BLaER1 (cell line): ENCODE measurements around the gene RTBDN.

Experiments used
- H3K27ac ChIP-seq: shearing (Covaris generic); formaldehyde crosslinking; 2 replicates; pipeline ENCODE4 v1.8.1; 2022
- H3K27me3 ChIP-seq: shearing (Covaris generic); formaldehyde crosslinking; 2 replicates; pipeline ENCODE4 v1.8.1; 2022
- H3K36me3 ChIP-seq: shearing (Covaris generic); formaldehyde crosslinking; 2 replicates; pipeline ENCODE4 v1.8.1; 2022
- H3K4me1 ChIP-seq: shearing (Covaris generic); formaldehyde crosslinking; 2 replicates; pipeline ENCODE4 v1.8.1; 2022
- H3K4me2 ChIP-seq: shearing (Covaris generic); formaldehyde crosslinking; 2 replicates; pipeline ENCODE4 v1.8.1; 2022
- H3K4me3 ChIP-seq: shearing (Covaris generic); formaldehyde crosslinking; 2 replicates; pipeline ENCODE4 v1.8.1; 2022
- H3K9ac ChIP-seq: shearing (Covaris generic); formaldehyde crosslinking; 2 replicates; pipeline ENCODE4 v1.8.1; 2022
- H3K9me3 ChIP-seq: shearing (Covaris generic); formaldehyde crosslinking; 2 replicates; pipeline ENCODE4 v1.8.1; 2022
- H4K20me1 ChIP-seq: shearing (Covaris generic); formaldehyde crosslinking; 2 replicates; pipeline ENCODE4 v1.8.1; 2022
- Cebpa-rat ChIP-seq: shearing (Covaris generic); IDR thresholded peaks from 2 replicates; pipeline ENCODE4 v1.8.1; 2022

RTBDN gene

DNA sequence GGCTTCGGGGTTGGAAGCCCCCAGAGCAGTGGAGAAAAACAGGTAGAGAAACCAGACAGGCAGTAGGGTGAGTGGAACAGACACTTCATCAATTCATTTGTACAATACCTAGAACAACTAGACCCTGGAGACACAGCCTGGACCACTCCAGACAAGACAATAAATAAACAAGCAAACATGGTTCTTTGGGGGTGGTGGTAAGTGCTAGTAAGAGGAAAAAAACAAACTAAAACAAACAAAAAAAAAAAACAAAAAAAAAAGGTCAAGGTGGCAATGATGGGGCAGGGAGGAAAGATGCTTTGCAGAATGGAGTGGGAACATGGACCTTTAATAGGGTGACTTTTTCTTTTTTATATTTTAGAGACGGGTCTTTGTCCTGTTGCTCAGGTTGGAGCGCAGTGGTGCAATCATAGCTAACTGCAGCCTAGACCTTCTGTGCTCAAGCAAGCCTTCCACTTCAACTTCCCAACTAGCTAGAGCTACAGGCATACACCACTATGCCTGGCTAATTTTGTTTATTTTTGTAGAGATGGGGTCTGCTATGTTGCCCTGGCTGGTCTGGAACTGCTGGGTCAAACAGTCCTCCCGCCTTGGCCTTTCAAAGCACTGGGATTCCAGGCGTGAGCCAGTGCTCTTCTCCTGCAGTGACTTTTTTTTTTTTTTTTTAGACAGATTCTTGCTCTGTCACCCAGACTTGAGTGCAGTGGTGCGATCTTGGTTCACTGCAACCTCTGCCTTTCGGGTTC lies 40.0 kb downstream of the RTBDN start:
- Histone ChIP-seq H3K27ac (peak overlapping the region; percentile 95), H3K4me1 (peaks cover 39% of the 10 kb centered on the region), H3K27me3 (no peaks in the 10 kb centered on the region), H3K9ac (peak overlapping the region; percentile 91), H3K9me3 (no peaks in the 10 kb centered on the region), H3K36me3 (peaks cover 27% of the 10 kb centered on the region), H3K4me2 (peak overlapping the region; percentile 98), H3K4me3 (peak overlapping the region; percentile 95), H4K20me1 (peaks cover 25% of the 10 kb centered on the region)
- no peak for TF ChIP-seq Cebpa-rat

DNA sequence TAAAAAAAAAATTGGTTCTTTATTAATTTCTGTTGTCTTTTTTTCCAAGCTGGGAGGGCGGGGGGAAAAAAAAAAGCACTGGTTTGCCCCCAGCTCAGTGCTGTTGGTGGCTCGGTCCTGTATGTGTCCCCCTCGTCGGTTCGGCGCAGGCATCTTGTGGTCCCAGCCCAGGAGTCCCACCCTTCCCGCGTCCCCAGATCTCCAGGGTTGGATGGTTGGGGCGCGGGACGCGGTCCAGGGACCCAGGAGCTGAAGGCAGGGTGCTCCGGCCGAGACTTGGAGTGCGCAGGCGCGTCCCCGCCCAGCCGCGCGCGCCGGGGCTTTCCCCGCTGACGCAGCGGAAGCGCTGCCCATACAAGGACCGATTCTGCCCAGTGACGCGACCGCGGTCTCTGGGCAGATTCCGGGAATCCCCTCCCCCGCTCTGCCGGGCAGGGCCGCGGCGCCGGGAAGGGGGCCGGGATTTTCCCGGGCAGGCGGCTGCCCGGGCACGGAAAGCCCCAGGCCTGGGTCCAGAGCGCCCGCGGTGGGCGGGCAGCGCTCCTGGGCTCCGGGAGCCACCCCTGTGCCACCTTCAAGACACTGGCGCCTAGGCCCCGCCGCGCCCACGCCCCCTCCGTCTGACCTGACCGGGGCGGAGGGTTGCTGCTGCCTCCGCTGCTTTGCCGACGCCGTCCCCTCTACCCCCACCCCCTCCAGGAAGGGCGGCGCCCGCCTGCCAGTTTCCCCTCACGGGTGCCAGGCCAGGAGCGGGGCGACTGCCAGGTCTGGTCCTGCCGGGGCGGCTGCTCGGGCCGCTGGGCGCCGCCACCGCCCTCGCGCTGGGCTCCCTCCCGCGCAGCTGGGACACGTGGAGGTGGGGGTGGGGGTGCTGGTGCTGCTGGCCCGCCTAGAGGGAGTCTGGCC lies 40.8 kb downstream of the RTBDN start:
- H3K4me1 ChIP-seq: peaks cover 46% of the 10 kb centered on the region
- peaks cover 25% of the 10 kb centered on the region for H4K20me1 ChIP-seq
- H3K36me3 ChIP-seq: peaks cover 19% of the 10 kb centered on the region
- no peaks in the 10 kb centered on the region for H3K9me3 ChIP-seq
- H3K9ac ChIP-seq: peak overlapping the region; percentile 91
- H3K27ac ChIP-seq: peak overlapping the region; percentile 95
- H3K4me3 ChIP-seq: peak overlapping the region; percentile 95
- peak overlapping the region; percentile 98 for H3K4me2 ChIP-seq
- H3K27me3 ChIP-seq: no peaks in the 10 kb centered on the region
- TF ChIP-seq Cebpa-rat: no peak

DNA sequence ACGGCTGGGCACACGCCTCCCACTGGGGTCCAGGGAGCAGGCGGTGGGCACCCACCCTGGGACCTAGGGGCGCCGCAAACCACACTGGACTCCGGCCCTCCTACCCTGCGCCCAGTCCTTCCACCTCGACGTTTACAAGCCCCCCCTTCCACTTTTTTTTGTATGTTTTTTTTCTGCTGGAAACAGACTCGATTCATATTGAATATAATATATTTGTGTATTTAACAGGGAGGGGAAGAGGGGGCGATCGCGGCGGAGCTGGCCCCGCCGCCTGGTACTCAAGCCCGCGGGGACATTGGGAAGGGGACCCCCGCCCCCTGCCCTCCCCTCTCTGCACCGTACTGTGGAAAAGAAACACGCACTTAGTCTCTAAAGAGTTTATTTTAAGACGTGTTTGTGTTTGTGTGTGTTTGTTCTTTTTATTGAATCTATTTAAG lies 41.5 kb downstream of the RTBDN start:
- H3K9ac ChIP-seq: peak overlapping the region; percentile 91
- H3K36me3 ChIP-seq: peaks cover 12% of the 10 kb centered on the region
- peak overlapping the region; percentile 95 for H3K27ac ChIP-seq
- TF ChIP-seq Cebpa-rat: no peak
- H3K4me3 ChIP-seq: peak overlapping the region; percentile 95
- H4K20me1 ChIP-seq: peaks cover 25% of the 10 kb centered on the region
- no peaks in the 10 kb centered on the region for H3K27me3 ChIP-seq
- peaks cover 53% of the 10 kb centered on the region for H3K4me1 ChIP-seq
- H3K9me3 ChIP-seq: no peaks in the 10 kb centered on the region
- peak overlapping the region; percentile 98 for H3K4me2 ChIP-seq

DNA sequence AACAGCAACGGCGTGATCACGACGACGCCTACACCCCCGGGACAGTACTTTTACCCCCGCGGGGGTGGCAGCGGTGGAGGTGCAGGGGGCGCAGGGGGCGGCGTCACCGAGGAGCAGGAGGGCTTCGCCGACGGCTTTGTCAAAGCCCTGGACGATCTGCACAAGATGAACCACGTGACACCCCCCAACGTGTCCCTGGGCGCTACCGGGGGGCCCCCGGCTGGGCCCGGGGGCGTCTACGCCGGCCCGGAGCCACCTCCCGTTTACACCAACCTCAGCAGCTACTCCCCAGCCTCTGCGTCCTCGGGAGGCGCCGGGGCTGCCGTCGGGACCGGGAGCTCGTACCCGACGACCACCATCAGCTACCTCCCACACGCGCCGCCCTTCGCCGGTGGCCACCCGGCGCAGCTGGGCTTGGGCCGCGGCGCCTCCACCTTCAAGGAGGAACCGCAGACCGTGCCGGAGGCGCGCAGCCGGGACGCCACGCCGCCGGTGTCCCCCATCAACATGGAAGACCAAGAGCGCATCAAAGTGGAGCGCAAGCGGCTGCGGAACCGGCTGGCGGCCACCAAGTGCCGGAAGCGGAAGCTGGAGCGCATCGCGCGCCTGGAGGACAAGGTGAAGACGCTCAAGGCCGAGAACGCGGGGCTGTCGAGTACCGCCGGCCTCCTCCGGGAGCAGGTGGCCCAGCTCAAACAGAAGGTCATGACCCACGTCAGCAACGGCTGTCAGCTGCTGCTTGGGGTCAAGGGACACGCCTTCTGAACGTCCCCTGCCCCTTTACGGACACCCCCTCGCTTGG lies 42.1 kb downstream of the RTBDN start:
- peaks cover 6% of the 10 kb centered on the region for H3K36me3 ChIP-seq
- peak overlapping the region; percentile 95 for H3K27ac ChIP-seq
- TF ChIP-seq Cebpa-rat: no peak
- peak overlapping the region; percentile 91 for H3K9ac ChIP-seq
- H3K4me2 ChIP-seq: peak overlapping the region; percentile 98
- peak overlapping the region; percentile 95 for H3K4me3 ChIP-seq
- no peaks in the 10 kb centered on the region for H3K27me3 ChIP-seq
- H3K9me3 ChIP-seq: no peaks in the 10 kb centered on the region
- H3K4me1 ChIP-seq: peaks cover 59% of the 10 kb centered on the region
- peaks cover 24% of the 10 kb centered on the region for H4K20me1 ChIP-seq

DNA sequence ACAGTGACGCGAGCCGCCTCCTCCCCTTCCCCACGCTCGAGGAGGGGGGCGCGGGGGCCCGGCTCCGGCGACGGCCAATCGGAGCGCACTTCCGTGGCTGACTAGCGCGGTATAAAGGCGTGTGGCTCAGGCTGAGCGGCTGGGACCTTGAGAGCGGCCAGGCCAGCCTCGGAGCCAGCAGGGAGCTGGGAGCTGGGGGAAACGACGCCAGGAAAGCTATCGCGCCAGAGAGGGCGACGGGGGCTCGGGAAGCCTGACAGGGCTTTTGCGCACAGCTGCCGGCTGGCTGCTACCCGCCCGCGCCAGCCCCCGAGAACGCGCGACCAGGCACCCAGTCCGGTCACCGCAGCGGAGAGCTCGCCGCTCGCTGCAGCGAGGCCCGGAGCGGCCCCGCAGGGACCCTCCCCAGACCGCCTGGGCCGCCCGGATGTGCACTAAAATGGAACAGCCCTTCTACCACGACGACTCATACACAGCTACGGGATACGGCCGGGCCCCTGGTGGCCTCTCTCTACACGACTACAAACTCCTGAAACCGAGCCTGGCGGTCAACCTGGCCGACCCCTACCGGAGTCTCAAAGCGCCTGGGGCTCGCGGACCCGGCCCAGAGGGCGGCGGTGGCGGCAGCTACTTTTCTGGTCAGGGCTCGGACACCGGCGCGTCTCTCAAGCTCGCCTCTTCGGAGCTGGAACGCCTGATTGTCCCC lies 42.9 kb downstream of the RTBDN start, which contains the start of gene JUNB:
TSS of gene JUNB (plus strand) at position 142 of the 706 bp plus-strand sequence. CDS start at position 428, 286 bp downstream.
- Histone ChIP-seq H4K20me1 (peaks cover 19% of the 10 kb centered on the region), H3K27ac (peak within 1 kb of the TSS; percentile 95), H3K9ac (peak within 1 kb of the TSS; percentile 91), H3K4me3 (peak within 1 kb of the TSS; percentile 95), H3K4me2 (peak within 1 kb of the TSS; percentile 98), H3K4me1 (peaks cover 67% of the 10 kb centered on the region), H3K9me3 (no peaks in the 10 kb centered on the region), H3K27me3 (no peaks in the 10 kb centered on the region), H3K36me3 (no peaks in the 10 kb centered on the region)
- no peak for TF ChIP-seq Cebpa-rat

DNA sequence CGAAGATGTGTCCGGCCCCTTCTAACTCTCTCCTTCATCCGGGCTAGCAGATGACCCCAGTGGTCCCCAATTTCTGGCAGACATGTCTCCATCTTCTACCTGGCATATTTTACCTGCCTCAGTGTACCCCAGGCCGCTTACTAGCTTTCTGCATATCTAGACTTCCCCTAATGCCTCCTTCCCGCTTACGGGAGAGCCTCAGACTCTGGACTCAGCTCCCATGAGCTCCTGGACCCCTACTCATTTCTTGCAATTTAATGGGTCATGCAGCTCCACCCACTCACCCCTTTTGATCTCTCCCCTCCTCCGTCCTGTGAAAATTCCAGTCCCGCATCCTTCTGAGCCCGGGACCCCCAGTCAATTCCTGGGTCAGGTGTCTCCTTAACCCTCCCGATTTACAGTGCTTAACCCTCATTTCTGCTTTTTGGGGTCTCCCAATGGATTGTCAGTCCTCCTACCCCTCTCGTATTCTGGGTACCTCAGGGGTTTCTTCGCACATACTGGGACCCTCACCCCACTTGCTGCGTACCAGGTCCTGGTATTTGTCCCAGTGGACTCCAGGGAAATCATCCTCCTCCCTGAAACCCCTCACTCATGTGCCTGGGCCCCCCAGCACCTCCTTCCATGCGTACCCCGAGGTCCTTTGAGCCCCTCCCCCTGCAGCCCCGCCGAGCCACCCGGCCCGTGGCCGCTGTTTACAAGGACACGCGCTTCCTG lies 43.6 kb downstream of the RTBDN start:
- Histone ChIP-seq H3K9ac (peak overlapping the region; percentile 91), H3K4me2 (peak overlapping the region; percentile 98), H4K20me1 (peaks cover 19% of the 10 kb centered on the region), H3K36me3 (no peaks in the 10 kb centered on the region), H3K27me3 (no peaks in the 10 kb centered on the region), H3K9me3 (no peaks in the 10 kb centered on the region), H3K27ac (peak overlapping the region; percentile 95), H3K4me1 (peaks cover 67% of the 10 kb centered on the region), H3K4me3 (peak overlapping the region; percentile 95)
- TF ChIP-seq Cebpa-rat: no peak

DNA sequence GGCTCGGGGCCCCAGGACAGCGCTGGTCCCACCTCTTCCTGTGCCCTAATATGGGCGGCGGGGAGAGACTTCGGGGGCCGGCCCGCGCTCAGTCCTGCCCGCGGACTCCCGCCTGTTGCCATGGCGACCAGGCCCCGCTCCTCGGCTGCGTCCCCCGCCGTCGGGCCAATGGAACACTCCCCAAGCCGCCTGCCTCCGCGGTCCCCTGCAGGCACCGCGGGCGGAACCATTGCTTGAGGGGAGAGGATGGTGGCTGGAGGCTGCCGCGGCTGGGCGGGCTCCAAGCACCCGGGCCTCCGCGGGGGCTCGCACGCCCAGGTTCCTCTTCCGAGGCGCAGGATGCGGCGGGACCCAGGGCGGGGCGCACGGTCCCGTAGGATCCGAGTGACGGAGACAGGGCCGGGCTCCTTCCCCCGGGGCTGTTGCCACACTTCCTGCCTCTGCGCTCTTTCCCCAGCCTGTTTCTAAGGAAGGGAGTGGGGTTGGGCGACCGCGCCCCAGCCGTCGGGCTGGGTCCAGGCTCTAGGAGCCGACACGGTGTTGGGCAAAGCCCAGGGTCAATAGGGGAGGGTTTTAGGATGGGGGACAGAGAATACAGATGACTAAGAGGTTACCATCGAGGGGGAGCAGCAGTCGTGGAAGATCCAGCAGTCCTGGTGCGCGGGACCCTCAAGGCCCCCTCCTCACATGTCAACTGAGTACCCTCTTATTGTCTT lies 44.3 kb downstream of the RTBDN start:
- Histone ChIP-seq H3K9ac (peak overlapping the region; percentile 91), H3K27ac (peak overlapping the region; percentile 95), H3K4me1 (peaks cover 70% of the 10 kb centered on the region), H3K27me3 (no peaks in the 10 kb centered on the region), H3K4me3 (peak overlapping the region; percentile 95), H3K4me2 (peak overlapping the region; percentile 98), H4K20me1 (peaks cover 19% of the 10 kb centered on the region), H3K36me3 (no peaks in the 10 kb centered on the region), H3K9me3 (no peaks in the 10 kb centered on the region)
- TF ChIP-seq Cebpa-rat: peak; percentile 84
